Mesothelial cell of epicardium (in vitro differentiated cells): Measurements from ENCODE around the gene SOWAHD. TPM values are rescaled to one million over a fixed set of nuclear protein-coding genes. Genes with fewer than 3 reads are reported as not detected.
A peak's percentile ranks its signal among the peaks of the same experiment; 100 is the strongest.

Experiments used
- DNase-seq, 2 experiments: peaks; one replicate each; pipeline ENCODE4 v3.0.0; 2021; ENCODE audit warnings: low spot score in 2 of 2; ENCODE audit not compliant: unreplicated experiment in 2 of 2
- H3K27ac Mint-ChIP-seq: 2 replicates; pipeline ENCODE4 v1.8.0; 2021; ENCODE audit warnings: mixed read lengths
- H3K27me3 Mint-ChIP-seq: 2 replicates; pipeline ENCODE4 v1.8.0; 2021; ENCODE audit warnings: low read depth, mixed read lengths
- H3K36me3 Mint-ChIP-seq: 2 replicates; pipeline ENCODE4 v1.8.0; 2021; ENCODE audit warnings: mixed read lengths
- H3K4me1 Mint-ChIP-seq: 2 replicates; pipeline ENCODE4 v1.8.0; 2021; ENCODE audit warnings: mixed read lengths
- H3K4me3 Mint-ChIP-seq: 2 replicates; pipeline ENCODE4 v1.8.0; 2021; ENCODE audit warnings: mild to moderate bottlenecking, moderate library complexity, mixed read lengths
- H3K9me3 Mint-ChIP-seq: 2 replicates; pipeline ENCODE4 v1.8.0; 2021; ENCODE audit warnings: mixed read lengths
- total RNA-seq: library from RNA; stranded (reverse); gene quantifications from 3 replicates; pipeline ENCODE4 v1.2.1, GENCODE V29; 2021
- TF ChIP-seq, protein P1 (sequence below): fragments of 200-600 bp; sonication (generic); IDR thresholded peaks from one replicate; pipeline ENCODE4 v1.5.0; 2021; ENCODE audit warnings: antibody characterized with exemption; ENCODE audit not compliant: unreplicated experiment

SOWAHD gene
- total RNA-seq, 1 donor from 2014 or later, result not detected

DNA sequence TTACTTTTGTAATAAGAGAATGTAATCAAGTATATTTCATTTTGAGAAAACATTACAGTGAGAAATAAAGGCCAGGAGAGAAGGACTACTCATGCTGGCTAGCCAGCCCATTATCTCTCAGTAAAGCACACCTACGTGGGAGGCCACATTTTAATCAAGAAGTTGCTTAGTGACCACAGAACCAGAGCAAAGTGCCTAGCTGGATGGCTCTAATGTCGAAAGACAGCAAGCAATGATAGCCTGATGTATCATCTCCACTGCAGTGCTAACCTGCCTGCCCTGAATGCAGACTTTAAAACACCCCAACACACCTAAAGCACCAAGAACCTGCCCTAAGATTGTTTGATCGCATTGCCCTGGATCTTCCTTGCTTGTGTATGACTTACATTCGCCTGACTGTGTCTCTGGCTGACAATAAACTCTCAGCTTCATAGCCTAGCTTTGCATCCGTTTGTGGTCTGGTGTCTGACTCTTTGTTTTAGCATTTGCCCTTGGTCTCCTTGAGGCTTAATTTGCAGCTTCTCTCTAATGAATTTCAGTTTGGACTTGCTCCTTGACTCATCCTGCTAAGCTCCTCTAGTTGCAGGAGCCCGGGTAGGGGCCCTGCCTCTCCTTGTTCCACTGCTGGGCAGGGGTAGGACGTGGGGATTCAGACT lies 31.4 kb upstream of the SOWAHD start:
- Mint-ChIP-seq H3K36me3 (no peaks in the 10 kb centered on the region), H3K27ac (no peak overlapping the region), H3K4me3 (no peak overlapping the region), H3K9me3 (peaks cover 17% of the 10 kb centered on the region), H3K27me3 (peaks cover 3% of the 10 kb centered on the region), H3K4me1 (peaks cover 2% of the 10 kb centered on the region)
- TF ChIP-seq, protein P1, sequence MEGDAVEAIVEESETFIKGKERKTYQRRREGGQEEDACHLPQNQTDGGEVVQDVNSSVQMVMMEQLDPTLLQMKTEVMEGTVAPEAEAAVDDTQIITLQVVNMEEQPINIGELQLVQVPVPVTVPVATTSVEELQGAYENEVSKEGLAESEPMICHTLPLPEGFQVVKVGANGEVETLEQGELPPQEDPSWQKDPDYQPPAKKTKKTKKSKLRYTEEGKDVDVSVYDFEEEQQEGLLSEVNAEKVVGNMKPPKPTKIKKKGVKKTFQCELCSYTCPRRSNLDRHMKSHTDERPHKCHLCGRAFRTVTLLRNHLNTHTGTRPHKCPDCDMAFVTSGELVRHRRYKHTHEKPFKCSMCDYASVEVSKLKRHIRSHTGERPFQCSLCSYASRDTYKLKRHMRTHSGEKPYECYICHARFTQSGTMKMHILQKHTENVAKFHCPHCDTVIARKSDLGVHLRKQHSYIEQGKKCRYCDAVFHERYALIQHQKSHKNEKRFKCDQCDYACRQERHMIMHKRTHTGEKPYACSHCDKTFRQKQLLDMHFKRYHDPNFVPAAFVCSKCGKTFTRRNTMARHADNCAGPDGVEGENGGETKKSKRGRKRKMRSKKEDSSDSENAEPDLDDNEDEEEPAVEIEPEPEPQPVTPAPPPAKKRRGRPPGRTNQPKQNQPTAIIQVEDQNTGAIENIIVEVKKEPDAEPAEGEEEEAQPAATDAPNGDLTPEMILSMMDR, result no peak
- no peak for DNase-seq

DNA sequence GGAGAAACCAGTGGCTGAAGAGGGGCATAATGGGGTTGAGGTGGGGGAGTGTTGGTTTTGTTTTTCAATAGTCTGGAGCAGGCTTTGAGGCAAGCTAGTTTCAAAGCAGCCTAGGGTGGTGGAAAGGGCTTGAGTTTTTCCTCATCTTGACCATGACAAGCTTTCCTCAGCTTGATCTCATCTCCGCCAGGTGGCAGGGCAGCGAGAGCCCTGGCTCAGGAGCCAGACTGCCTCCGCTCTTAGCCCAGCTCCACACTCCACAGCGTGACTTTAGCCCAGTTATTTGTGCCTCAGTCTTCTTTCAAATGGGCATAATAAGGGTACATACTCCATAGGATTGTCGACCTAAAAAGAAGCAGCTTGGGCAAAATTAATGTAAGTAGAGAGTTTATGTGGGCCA lies 29.9 kb upstream of the SOWAHD start:
- no peak for DNase-seq
- peaks cover 11% of the 10 kb centered on the region for H3K9me3 Mint-ChIP-seq
- peaks cover 2% of the 10 kb centered on the region for H3K4me1 Mint-ChIP-seq
- no peaks in the 10 kb centered on the region for H3K36me3 Mint-ChIP-seq
- TF ChIP-seq, protein P1, result no peak
- no peak overlapping the region for H3K4me3 Mint-ChIP-seq
- peaks cover 3% of the 10 kb centered on the region for H3K27me3 Mint-ChIP-seq
- H3K27ac Mint-ChIP-seq, result no peak overlapping the region

DNA sequence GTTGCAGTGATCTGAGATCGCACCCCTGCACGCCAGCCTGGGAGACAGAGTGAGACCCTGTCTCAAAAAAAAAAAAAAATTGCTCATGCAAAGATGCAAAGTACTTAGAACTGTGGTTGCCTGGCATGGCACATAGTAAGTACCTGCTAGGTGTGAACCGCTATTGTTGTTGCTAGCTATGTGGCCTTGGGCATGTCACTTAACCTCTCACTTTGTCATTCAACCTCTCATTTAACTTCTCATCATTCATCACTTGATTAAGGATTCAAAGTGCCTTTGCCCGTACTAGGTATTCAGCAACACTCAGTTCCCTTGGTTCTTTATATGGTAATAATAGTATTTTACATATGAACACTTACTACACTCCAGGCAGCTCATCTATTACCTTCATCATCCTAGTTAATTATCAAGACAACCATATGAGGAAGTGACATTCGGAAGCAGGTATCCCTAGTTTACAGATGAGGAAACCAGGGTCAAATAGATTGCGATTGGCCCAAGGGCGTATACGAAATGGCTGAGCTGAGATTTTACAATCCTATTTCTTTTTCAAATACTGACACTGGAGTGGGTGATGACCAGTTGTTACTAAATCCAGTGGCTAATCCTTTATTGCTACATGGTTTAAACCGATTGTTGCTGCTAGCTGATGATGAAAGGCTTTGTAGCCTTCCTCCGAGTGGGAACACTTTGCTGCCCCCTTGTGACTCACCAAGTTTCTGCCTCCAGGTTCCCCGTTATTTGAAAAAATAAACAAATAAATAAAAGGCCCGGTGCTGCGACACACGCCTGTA lies 28.8 kb upstream of the SOWAHD start:
- TF ChIP-seq, protein P1, result peak; percentile 59
- no peak overlapping the region for H3K4me3 Mint-ChIP-seq

DNA sequence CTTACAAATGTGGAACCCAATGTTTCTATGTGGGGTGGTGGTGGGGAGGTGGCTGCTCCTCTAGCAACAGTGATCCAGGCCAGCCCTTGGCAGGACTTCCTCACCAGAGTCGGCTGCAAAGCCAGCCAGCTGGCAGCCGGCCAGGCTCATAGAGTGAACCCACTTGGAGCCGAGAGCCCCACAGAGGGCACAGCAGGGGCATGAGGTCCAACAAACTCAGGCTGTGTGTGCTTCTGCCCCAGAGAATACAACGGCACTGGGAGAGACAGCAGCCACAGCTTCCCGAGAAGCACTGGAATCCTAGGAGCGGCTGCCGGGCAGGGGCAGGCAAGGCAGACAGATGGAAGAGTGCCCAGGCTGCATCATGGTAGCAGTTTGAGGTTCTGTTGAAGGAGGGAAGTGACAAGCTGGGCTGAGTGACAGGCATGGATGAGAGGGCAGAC lies 23.5 kb upstream of the SOWAHD start:
- Mint-ChIP-seq H3K36me3 (no peaks in the 10 kb centered on the region), H3K9me3 (peaks cover 11% of the 10 kb centered on the region), H3K4me1 (peaks cover 6% of the 10 kb centered on the region), H3K4me3 (no peak overlapping the region), H3K27me3 (peaks cover 3% of the 10 kb centered on the region), H3K27ac (no peak overlapping the region)
- no peak for DNase-seq
- TF ChIP-seq, protein P1, result no peak

More for the DNA sequence above, 28.8 kb upstream of the SOWAHD start:
- peaks cover 11% of the 10 kb centered on the region for H3K9me3 Mint-ChIP-seq
- no peaks in the 10 kb centered on the region for H3K36me3 Mint-ChIP-seq
- DNase-seq, result peak in 1 of 2 experiments; percentile 48
- peaks cover 3% of the 10 kb centered on the region for H3K27me3 Mint-ChIP-seq
- H3K4me1 Mint-ChIP-seq, result peaks cover 2% of the 10 kb centered on the region
- H3K27ac Mint-ChIP-seq, result no peak overlapping the region

DNA sequence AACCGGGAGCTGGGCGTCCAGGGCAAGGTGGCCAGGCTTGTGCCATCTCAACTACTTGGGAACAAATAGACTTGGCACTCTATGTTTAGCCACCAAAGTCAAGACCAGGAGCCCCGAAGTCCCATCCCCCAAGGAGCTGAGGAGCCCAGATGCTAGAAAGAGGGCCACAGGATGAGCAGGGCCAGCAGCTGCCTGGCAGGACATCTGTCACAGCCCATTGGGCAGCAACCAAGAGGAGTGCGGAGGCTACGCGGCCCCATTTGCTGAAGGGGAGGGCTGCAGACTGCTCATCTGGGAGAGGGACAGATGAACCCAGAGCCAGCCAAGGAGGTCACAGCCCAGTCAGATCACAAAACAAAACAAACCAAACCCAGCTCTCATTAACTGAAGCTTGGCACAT lies 22.9 kb upstream of the SOWAHD start:
- TF ChIP-seq, protein P1, result no peak
- no peak for DNase-seq
- H3K27ac Mint-ChIP-seq, result no peak overlapping the region
- no peak overlapping the region for H3K4me3 Mint-ChIP-seq
- H3K36me3 Mint-ChIP-seq, result no peaks in the 10 kb centered on the region
- peaks cover 3% of the 10 kb centered on the region for H3K27me3 Mint-ChIP-seq
- H3K9me3 Mint-ChIP-seq, result peaks cover 11% of the 10 kb centered on the region
- peaks cover 6% of the 10 kb centered on the region for H3K4me1 Mint-ChIP-seq
